Left ventricle myocardium inferior (tissue), 1 donor: ENCODE measurements around the gene PRKCZ. TPM values are rescaled to one million over a fixed set of nuclear protein-coding genes. Genes with fewer than 3 reads are reported as not detected.

Experiments
- DNase-seq: peaks from one replicate; pipeline ENCODE4 v3.0.0-alpha.2; 2020
- H3K27ac ChIP-seq: fragments of 200-600 bp; replicated peaks from 2 replicates; pipeline ENCODE4 v1.8.0; 2021
- H3K27me3 ChIP-seq: fragments of 200-600 bp; 2 replicates; pipeline ENCODE4 v1.8.0; 2021; ENCODE audit warnings: low read depth
- H3K36me3 ChIP-seq: fragments of 200-600 bp; 2 replicates; pipeline ENCODE4 v1.8.0; 2021
- H3K4me1 ChIP-seq: fragments of 200-600 bp; 2 replicates; pipeline ENCODE4 v1.8.0; 2021
- H3K4me3 ChIP-seq: fragments of 200-600 bp; 2 replicates; pipeline ENCODE4 v1.8.0; 2021; ENCODE audit warnings: mild to moderate bottlenecking, moderate library complexity
- H3K9me3 ChIP-seq: fragments of 200-600 bp; replicated peaks from 2 replicates; pipeline ENCODE4 v1.8.0; 2021
- intact Hi-C: fragments of 100-400 bp; cut with micrococcal nuclease; formaldehyde crosslinking; loops from one replicate; pipeline ENCODE4 v1.11.0; 2022
- total RNA-seq: library from RNA; stranded (reverse); fragmentation: NEBNext Ultra II Directional; extraction: Animal tissue kit (Norgen Biotek cat#: 25700); gene quantifications from one replicate; pipeline ENCODE4 v1.2.1, GENCODE V29; 2021
- TF ChIP-seq, protein P1 (sequence below): fragments of 200-600 bp; IDR thresholded peaks from 2 replicates; pipeline ENCODE4 v1.8.0; 2021; ENCODE audit warnings: antibody characterized with exemption, mild to moderate bottlenecking, borderline replicate concordance
- donor health status: DM: no; HTN: yes; CAD: no; lungs with severe emphysema.

Gene PRKCZ
- total RNA-seq, 1 donor from 2014 or later, result 19.1 TPM

DNA sequence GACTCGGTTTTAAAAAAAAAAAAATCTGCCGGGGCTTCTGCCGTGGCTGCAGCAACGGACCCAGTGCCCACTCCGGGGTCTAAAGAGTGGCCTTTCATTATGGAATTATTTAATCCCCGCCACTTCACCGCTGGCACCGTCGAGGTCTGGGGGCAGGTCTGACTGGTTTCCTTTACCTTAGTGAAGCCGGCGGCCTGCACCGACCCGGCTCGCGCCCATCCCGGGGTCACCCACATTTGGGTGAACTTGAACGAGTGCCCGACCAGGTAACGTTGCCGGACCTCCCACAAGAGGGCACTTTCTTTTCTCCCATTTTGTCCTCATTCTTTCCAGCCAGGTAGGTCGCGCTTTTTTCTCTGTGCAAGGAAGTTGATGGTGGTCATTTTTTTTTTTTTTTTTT lies 4.3 kb downstream of the PRKCZ start:
- Histone ChIP-seq H3K9me3 (no peaks in the 10 kb centered on the region), H3K27ac (no peak overlapping the region), H3K4me1 (peaks cover 13% of the 10 kb centered on the region), H3K27me3 (peaks cover 32% of the 10 kb centered on the region), H3K4me3 (no peak overlapping the region), H3K36me3 (no peaks in the 10 kb centered on the region)
- no peak for DNase-seq
- TF ChIP-seq, protein P1, sequence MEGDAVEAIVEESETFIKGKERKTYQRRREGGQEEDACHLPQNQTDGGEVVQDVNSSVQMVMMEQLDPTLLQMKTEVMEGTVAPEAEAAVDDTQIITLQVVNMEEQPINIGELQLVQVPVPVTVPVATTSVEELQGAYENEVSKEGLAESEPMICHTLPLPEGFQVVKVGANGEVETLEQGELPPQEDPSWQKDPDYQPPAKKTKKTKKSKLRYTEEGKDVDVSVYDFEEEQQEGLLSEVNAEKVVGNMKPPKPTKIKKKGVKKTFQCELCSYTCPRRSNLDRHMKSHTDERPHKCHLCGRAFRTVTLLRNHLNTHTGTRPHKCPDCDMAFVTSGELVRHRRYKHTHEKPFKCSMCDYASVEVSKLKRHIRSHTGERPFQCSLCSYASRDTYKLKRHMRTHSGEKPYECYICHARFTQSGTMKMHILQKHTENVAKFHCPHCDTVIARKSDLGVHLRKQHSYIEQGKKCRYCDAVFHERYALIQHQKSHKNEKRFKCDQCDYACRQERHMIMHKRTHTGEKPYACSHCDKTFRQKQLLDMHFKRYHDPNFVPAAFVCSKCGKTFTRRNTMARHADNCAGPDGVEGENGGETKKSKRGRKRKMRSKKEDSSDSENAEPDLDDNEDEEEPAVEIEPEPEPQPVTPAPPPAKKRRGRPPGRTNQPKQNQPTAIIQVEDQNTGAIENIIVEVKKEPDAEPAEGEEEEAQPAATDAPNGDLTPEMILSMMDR, result no peak
- intact Hi-C loops, result no loop called here

GRCh38 chr1:2055911-2056575 lies 5.8 kb downstream of the PRKCZ start:
- TF ChIP-seq, protein P1, result no peak
- Histone ChIP-seq H3K4me1 (peaks cover 2% of the 10 kb centered on the region), H3K4me3 (no peak overlapping the region), H3K9me3 (no peaks in the 10 kb centered on the region), H3K27ac (no peak overlapping the region), H3K36me3 (no peaks in the 10 kb centered on the region), H3K27me3 (peaks cover 17% of the 10 kb centered on the region)
- intact Hi-C loops, result no loop called here
- DNase-seq, result no peak

- intact Hi-C loops, result no loop called here
- Histone ChIP-seq H3K27ac (no peak overlapping the region), H3K27me3 (peaks cover 7% of the 10 kb centered on the region), H3K36me3 (no peaks in the 10 kb centered on the region), H3K4me1 (no peaks in the 10 kb centered on the region), H3K4me3 (no peak overlapping the region), H3K9me3 (no peaks in the 10 kb centered on the region)
- TF ChIP-seq, protein P1, result no peak
- no peak for DNase-seq
Observed at GRCh38 chr1:2056955-2057590, 6.9 kb downstream of the PRKCZ start.

GRCh38 chr1:2059290-2059953 lies 9.2 kb downstream of the PRKCZ start:
- no peak overlapping the region for H3K4me3 ChIP-seq
- H3K27me3 ChIP-seq, result no peaks in the 10 kb centered on the region
- no peak overlapping the region for H3K27ac ChIP-seq
- TF ChIP-seq, protein P1, result no peak
- H3K9me3 ChIP-seq, result peaks cover 7% of the 10 kb centered on the region
- H3K4me1 ChIP-seq, result no peaks in the 10 kb centered on the region
- H3K36me3 ChIP-seq, result no peaks in the 10 kb centered on the region
- intact Hi-C loops, result no loop called here
- DNase-seq, result no peak

GRCh38 chr1:2060072-2060471 lies 9.9 kb downstream of the PRKCZ start:
- Histone ChIP-seq H3K4me3 (no peak overlapping the region), H3K4me1 (no peaks in the 10 kb centered on the region), H3K27me3 (no peaks in the 10 kb centered on the region), H3K9me3 (peaks cover 14% of the 10 kb centered on the region), H3K27ac (no peak overlapping the region), H3K36me3 (no peaks in the 10 kb centered on the region)
- intact Hi-C loops, result no loop called here
- TF ChIP-seq, protein P1, result no peak
- no peak for DNase-seq
